HCT116 (cell line): Measurements from ENCODE around the gene PHOSPHO1. TPM values are rescaled to one million over a fixed set of nuclear protein-coding genes. Genes with fewer than 3 reads are reported as not detected.
A peak's percentile ranks its signal among the peaks of the same experiment; 100 is the strongest.

Source experiments
- ATAC-seq: fragments of 200-7000 bp; cut with Tn5 transposase; 2 replicates; pipeline ENCODE4 v1.9.1; 2020; ENCODE audit warnings: mild to moderate bottlenecking, moderate library complexity
- BruUV-seq: library from RNA; stranded (reverse); fragments of 400-500 nt; replicated peaks from 2 replicates; lab custom pipeline; 2021; lab: Mats Ljungman, UMichigan
- CTCF ChIA-PET: fragments of 300-600 bp; sonication (Branson Sonifier 250); formaldehyde crosslinking; loops from one replicate; lab custom pipeline; 2021; ENCODE audit warnings: antibody characterized with exemption; lab: Charles Lee
- POLR2A ChIA-PET: fragments of 300-600, 350-600 bp; sonication (Branson Sonifier 250); formaldehyde crosslinking; loops from one replicate; lab custom pipeline; 2021; ENCODE audit warnings: antibody characterized with exemption; lab: Charles Lee
- RAD21 ChIA-PET, 2 experiments: fragments of 300-600 bp; sonication (Branson Sonifier 250); formaldehyde crosslinking; loops; one replicate each; lab custom pipeline; 2023; ENCODE audit warnings: low total read pairs in 2 of 2; ENCODE audit not compliant: uncharacterized antibody in 2 of 2, unreplicated experiment in 2 of 2, low non-redundant PET in 1 of 2; lab: Charles Lee
- DNase-seq: peaks from one replicate; pipeline ENCODE4 v3.0.0-alpha.2; 2010; ENCODE audit warnings: low read depth, low spot score
- H2AFZ ChIP-seq: fragments of 200-600 bp; shearing (Covaris generic), sonication (generic); 2 replicates; pipeline ENCODE4 v1.6.1; 2017; ENCODE audit warnings: low read depth, mixed run types, mixed read lengths, antibody characterized with exemption, low read length; ENCODE audit not compliant: poor library complexity, severe bottlenecking
- H3K27ac ChIP-seq: 2 replicates; pipeline ENCODE4 v1.5.1; 2012; ENCODE audit warnings: low read depth, low read length
- H3K27me3 ChIP-seq: fragments of 200-600 bp; sonication (generic); 2 replicates; pipeline ENCODE4 v1.6.1; 2016; ENCODE audit warnings: mixed run types, low read length, mixed read lengths; ENCODE audit not compliant: insufficient read depth
- H3K36me3 ChIP-seq, 2 experiments: fragments of 200-500 bp in 1 of 2; fragments of 200-600 bp in 1 of 2; sonication (Bioruptor generic) in 1 of 2; sonication (generic) in 1 of 2; 2 replicates each; pipeline versions ENCODE4 v1.5.1 to v1.6.1; 2014 to 2016; ENCODE audit warnings: low read length in 2 of 2, inconsistent platforms in 1 of 2, mixed read lengths in 1 of 2, mixed run types in 1 of 2; ENCODE audit not compliant: insufficient read depth in 2 of 2, control insufficient read depth in 1 of 2
- H3K4me1 ChIP-seq, 2 experiments: fragments of 200-600 bp in 1 of 2; sonication (generic) in 1 of 2; 2 replicates each; pipeline versions ENCODE4 v1.5.1 to v1.6.1; 2012 to 2017; ENCODE audit warnings: low read length in 2 of 2, inconsistent platforms in 1 of 2, mild to moderate bottlenecking in 1 of 2, mixed read lengths in 1 of 2, mixed run types in 1 of 2, moderate library complexity in 1 of 2; ENCODE audit not compliant: insufficient read depth in 2 of 2, control insufficient read depth in 1 of 2
- H3K4me2 ChIP-seq: fragments of 200-600 bp; sonication (generic); 2 replicates; pipeline ENCODE4 v1.6.1; 2017; ENCODE audit warnings: mixed run types, low read length, mixed read lengths
- H3K4me3 ChIP-seq, 2 experiments: fragments of 200-600 bp in 1 of 2; sonication (generic) in 1 of 2; replicated peaks in 1 of 2; 2 replicates each; pipeline ENCODE4 v1.5.1; 2011 to 2016; ENCODE audit warnings: low read length in 2 of 2, control low read depth in 1 of 2, low read depth in 1 of 2, mild to moderate bottlenecking in 1 of 2, mixed read lengths in 1 of 2, mixed run types in 1 of 2
- H3K79me2 ChIP-seq: fragments of 200-600 bp; sonication (generic); 2 replicates; pipeline ENCODE4 v1.6.1; 2017; ENCODE audit warnings: mild to moderate bottlenecking, mixed run types, low read length, moderate library complexity, mixed read lengths; ENCODE audit not compliant: insufficient read depth
- H3K9ac ChIP-seq: fragments of 200-600 bp; sonication (generic); 2 replicates; pipeline ENCODE4 v1.6.1; 2016; ENCODE audit warnings: low read length, mixed read lengths
- H3K9me2 ChIP-seq: fragments of 200-600 bp; sonication (generic), shearing (Covaris generic); 2 replicates; pipeline ENCODE4 v1.6.1; 2017; ENCODE audit warnings: mixed run types, mild to moderate bottlenecking, moderate library complexity; ENCODE audit not compliant: insufficient read depth
- H3K9me3 ChIP-seq, 2 experiments: fragments of 200-500 bp in 1 of 2; fragments of 200-600 bp in 1 of 2; sonication (Bioruptor generic) in 1 of 2; sonication (generic) in 1 of 2; 2 replicates each; pipeline ENCODE4 v1.6.1; 2014 to 2017; ENCODE audit warnings: low read length in 2 of 2, mixed read lengths in 2 of 2, inconsistent platforms in 1 of 2, low read depth in 1 of 2, mild to moderate bottlenecking in 1 of 2, mixed run types in 1 of 2, moderate library complexity in 1 of 2; ENCODE audit not compliant: control insufficient read depth in 1 of 2, insufficient read depth in 1 of 2
- H4K20me1 ChIP-seq: fragments of 200-600 bp; sonication (generic), shearing (Covaris generic); 2 replicates; pipeline ENCODE4 v1.6.1; 2017; ENCODE audit warnings: mixed run types, mild to moderate bottlenecking, moderate library complexity; ENCODE audit not compliant: insufficient read depth
- CBX3 ChIP-seq: IDR thresholded peaks from 2 replicates; pipeline ENCODE4 v1.6.1; 2012; ENCODE audit warnings: low read depth
- CEBPB ChIP-seq: IDR thresholded peaks from 2 replicates; pipeline ENCODE4 v1.6.1; 2012; ENCODE audit warnings: low read depth
- EGR1 ChIP-seq: IDR thresholded peaks from 2 replicates; pipeline ENCODE4 v1.6.1; 2012; ENCODE audit warnings: low read depth
- ELF1 ChIP-seq: IDR thresholded peaks from 2 replicates; pipeline ENCODE4 v1.6.1; 2012; ENCODE audit warnings: low read depth, borderline replicate concordance
- EZH2 ChIP-seq: fragments of 200-600 bp; sonication (generic); IDR thresholded peaks from 2 replicates; pipeline ENCODE4 v1.6.1; 2017; ENCODE audit warnings: antibody characterized with exemption, mixed run types
- EZH2phosphoT487 ChIP-seq: fragments of 200-600 bp; IDR thresholded peaks from 2 replicates; pipeline ENCODE4 v1.6.1; 2018; ENCODE audit warnings: antibody characterized with exemption, borderline replicate concordance
- JUND ChIP-seq: IDR thresholded peaks from 2 replicates; pipeline ENCODE4 v1.6.1; 2012
- RAD21 ChIP-seq: IDR thresholded peaks from 2 replicates; pipeline ENCODE4 v1.6.1; 2012; ENCODE audit warnings: low read depth, mild to moderate bottlenecking
- SIN3A ChIP-seq: IDR thresholded peaks from 2 replicates; pipeline ENCODE4 v1.6.1; 2012; ENCODE audit warnings: low read depth
- TCF7L2 ChIP-seq: IDR thresholded peaks from 2 replicates; pipeline ENCODE4 v1.7.0; 2011; ENCODE audit warnings: borderline replicate concordance, inconsistent platforms; ENCODE audit not compliant: insufficient read depth, insufficient read length; ENCODE audit errors: extremely low read depth
- ZFX ChIP-seq: fragments of 450-650 bp; IDR thresholded peaks from 2 replicates; pipeline ENCODE4 v1.6.1; 2017
- intact Hi-C: fragments of 100-400 bp; cut with micrococcal nuclease; formaldehyde crosslinking; loops from 2 replicates; pipeline ENCODE4 v1.10.0; 2022
- total RNA-seq: library from RNA; stranded (reverse); gene quantifications from one replicate; pipeline ENCODE4 v1.2.1, GENCODE V29; 2021; ENCODE audit not compliant: unreplicated experiment
- TF ChIP-seq, protein P1 (sequence below): IDR thresholded peaks from 2 replicates; pipeline ENCODE4 v1.6.1; 2012; ENCODE audit warnings: low read depth
- TF ChIP-seq, protein P2 (sequence below): IDR thresholded peaks from 2 replicates; pipeline ENCODE4 v1.6.1; 2012
- TF ChIP-seq, protein P3 (sequence below): IDR thresholded peaks from 2 replicates; pipeline ENCODE4 v1.6.1; 2011; ENCODE audit warnings: mild to moderate bottlenecking, low read length, moderate library complexity; ENCODE audit not compliant: insufficient replicate concordance; ENCODE audit errors: extremely low read depth
- TF ChIP-seq, protein P4 (sequence below): IDR thresholded peaks from 2 replicates; pipeline ENCODE4 v1.6.1; 2012

PHOSPHO1 gene
- total RNA-seq, 1 experiment from 2014 or later, result 3.0 TPM

DNA sequence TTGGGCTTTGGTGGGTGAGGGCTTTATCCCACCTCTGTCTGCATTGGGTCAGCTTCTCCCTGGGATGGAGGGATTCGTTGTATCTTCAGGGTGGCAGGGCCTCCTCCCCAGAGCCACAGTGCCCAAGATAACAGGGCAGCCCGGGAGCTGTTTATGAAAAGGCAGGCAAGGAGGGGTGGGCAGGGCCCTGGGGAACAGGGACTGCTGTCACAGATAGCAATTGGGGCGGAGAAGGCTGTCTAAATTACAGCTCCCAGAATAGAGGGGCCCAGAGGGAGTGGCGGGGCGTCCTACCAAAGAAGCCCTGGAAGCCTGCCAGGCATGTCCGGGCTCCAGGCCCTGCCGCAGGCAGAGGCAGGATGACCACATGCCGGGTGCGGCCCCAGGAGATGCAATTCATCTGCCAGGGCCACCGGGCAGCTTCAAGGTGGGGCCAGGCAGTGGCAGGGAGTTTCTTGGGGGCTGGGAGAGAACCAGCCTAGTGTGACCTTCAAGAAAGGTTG, 18.8 kb upstream of the PHOSPHO1 start (continued):
- TF ChIP-seq TCF7L2 (peak; percentile 33), EGR1 (no peak), ELF1 (no peak), SIN3A (no peak), CBX3 (no peak), RAD21 (no peak), EZH2phosphoT487 (no peak)
- TF ChIP-seq, protein P1, sequence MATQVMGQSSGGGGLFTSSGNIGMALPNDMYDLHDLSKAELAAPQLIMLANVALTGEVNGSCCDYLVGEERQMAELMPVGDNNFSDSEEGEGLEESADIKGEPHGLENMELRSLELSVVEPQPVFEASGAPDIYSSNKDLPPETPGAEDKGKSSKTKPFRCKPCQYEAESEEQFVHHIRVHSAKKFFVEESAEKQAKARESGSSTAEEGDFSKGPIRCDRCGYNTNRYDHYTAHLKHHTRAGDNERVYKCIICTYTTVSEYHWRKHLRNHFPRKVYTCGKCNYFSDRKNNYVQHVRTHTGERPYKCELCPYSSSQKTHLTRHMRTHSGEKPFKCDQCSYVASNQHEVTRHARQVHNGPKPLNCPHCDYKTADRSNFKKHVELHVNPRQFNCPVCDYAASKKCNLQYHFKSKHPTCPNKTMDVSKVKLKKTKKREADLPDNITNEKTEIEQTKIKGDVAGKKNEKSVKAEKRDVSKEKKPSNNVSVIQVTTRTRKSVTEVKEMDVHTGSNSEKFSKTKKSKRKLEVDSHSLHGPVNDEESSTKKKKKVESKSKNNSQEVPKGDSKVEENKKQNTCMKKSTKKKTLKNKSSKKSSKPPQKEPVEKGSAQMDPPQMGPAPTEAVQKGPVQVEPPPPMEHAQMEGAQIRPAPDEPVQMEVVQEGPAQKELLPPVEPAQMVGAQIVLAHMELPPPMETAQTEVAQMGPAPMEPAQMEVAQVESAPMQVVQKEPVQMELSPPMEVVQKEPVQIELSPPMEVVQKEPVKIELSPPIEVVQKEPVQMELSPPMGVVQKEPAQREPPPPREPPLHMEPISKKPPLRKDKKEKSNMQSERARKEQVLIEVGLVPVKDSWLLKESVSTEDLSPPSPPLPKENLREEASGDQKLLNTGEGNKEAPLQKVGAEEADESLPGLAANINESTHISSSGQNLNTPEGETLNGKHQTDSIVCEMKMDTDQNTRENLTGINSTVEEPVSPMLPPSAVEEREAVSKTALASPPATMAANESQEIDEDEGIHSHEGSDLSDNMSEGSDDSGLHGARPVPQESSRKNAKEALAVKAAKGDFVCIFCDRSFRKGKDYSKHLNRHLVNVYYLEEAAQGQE, result no peak

DNA sequence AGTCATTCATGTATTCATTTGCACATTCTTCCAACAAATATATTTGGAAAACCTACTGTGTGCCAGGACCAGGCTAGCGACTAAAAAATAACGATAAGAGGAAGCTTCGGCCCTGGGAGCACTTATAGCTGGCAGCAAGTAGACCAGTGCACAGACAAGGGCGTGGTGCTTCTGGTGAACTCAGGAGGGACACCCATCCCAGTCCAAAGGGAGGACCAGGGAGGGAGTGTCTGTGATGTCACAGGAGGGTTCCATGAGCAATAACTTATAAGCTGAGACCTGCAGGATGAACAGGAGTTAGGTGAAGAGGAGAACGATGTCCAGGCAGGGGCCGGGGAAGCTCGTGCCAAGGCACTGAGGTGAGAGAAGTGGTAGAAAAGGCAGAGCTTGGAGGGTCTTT, 17.4 kb upstream of the PHOSPHO1 start:
- Histone ChIP-seq H3K9me2 (no peaks in the 10 kb centered on the region), H3K27ac (no peak overlapping the region), H3K79me2 (no peaks in the 10 kb centered on the region), H4K20me1 (no peaks in the 10 kb centered on the region), H3K4me2 (no peak overlapping the region), H3K4me1 (peaks cover 17 to 26% of the 10 kb centered on the region in 2 experiments), H2AFZ (no peak overlapping the region), H3K9me3 (no peaks in the 10 kb centered on the region), H3K4me3 (no peak overlapping the region), H3K27me3 (no peaks in the 10 kb centered on the region), H3K9ac (no peak overlapping the region), H3K36me3 (no peaks in the 10 kb centered on the region)
- no TSS peak for BruUV-seq
- ChIA-PET RAD21 (no interaction called here), POLR2A (interaction anchor here (1.6 kb wide), 1 partner anchor 8 kb away, joined by 4 read pairs; no protein-coding TSS in a partner anchor), CTCF (no interaction called here)
- no peak for ATAC-seq
- no peak for DNase-seq
- intact Hi-C loops, result no loop called here
- TF ChIP-seq EZH2 (no peak), RAD21 (no peak), CBX3 (no peak), TCF7L2 (no peak), EGR1 (no peak), CEBPB (no peak), SIN3A (no peak), ZFX (no peak), JUND (no peak)
- TF ChIP-seq, protein P2, sequence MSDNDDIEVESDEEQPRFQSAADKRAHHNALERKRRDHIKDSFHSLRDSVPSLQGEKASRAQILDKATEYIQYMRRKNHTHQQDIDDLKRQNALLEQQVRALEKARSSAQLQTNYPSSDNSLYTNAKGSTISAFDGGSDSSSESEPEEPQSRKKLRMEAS, result no peak
- TF ChIP-seq, protein P3, sequence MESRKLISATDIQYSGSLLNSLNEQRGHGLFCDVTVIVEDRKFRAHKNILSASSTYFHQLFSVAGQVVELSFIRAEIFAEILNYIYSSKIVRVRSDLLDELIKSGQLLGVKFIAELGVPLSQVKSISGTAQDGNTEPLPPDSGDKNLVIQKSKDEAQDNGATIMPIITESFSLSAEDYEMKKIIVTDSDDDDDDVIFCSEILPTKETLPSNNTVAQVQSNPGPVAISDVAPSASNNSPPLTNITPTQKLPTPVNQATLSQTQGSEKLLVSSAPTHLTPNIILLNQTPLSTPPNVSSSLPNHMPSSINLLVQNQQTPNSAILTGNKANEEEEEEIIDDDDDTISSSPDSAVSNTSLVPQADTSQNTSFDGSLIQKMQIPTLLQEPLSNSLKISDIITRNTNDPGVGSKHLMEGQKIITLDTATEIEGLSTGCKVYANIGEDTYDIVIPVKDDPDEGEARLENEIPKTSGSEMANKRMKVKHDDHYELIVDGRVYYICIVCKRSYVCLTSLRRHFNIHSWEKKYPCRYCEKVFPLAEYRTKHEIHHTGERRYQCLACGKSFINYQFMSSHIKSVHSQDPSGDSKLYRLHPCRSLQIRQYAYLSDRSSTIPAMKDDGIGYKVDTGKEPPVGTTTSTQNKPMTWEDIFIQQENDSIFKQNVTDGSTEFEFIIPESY, result no peak
- TF ChIP-seq, protein P1, result no peak
- TF ChIP-seq, protein P4, sequence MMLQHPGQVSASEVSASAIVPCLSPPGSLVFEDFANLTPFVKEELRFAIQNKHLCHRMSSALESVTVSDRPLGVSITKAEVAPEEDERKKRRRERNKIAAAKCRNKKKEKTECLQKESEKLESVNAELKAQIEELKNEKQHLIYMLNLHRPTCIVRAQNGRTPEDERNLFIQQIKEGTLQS, result no peak
